ENCODE data around the gene TEC.
"Not testable (repeated sequence)": the region's sequence is repeated elsewhere in the genome, so short reads cannot be mapped to it uniquely, and the experiment has no call there.

The TEC gene

DNA sequence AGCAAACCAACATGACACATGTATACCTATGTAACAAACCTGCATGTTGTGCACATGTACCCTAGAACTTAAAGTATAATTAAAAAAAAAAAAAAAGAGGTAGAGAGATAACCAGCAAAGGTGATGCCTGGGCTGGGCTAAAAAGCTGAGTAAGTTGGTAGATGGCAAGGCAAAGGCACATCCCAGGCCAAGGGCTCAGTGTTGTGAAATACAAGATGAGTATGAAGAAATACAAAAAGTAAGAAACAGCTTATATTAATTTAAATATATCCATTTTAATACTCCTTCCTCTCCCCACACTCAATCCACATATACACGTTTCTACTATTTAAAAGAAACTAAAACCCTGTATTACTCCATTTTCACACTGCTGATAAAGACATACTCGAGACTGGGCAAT, 25.8 kb downstream of the TEC start:
- no peak for DNase-seq (ENCODE audit: extremely low read depth in 1 of 2, low read depth in 1 of 2)

DNA sequence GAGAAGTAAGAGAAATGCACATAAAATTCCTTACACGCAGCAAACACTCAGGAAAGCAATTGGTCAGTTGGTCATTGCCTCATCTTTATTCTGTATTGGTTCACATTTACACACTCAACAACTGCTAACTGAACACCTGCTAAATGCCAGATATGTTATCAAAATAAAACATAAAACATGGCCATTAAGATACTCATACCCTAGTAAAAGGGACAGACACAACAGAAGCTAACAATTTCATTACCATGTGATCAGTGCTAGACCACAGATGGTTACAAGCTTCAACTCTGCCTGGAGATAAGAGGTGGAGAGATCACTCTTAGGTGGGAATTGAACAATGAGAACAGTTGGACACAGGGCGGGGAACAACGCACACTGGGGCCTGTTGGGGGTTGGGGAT, 26.2 kb downstream of the TEC start:
- DNase-seq (ENCODE audit: extremely low read depth in 1 of 2, low read depth in 1 of 2): no peak

DNA sequence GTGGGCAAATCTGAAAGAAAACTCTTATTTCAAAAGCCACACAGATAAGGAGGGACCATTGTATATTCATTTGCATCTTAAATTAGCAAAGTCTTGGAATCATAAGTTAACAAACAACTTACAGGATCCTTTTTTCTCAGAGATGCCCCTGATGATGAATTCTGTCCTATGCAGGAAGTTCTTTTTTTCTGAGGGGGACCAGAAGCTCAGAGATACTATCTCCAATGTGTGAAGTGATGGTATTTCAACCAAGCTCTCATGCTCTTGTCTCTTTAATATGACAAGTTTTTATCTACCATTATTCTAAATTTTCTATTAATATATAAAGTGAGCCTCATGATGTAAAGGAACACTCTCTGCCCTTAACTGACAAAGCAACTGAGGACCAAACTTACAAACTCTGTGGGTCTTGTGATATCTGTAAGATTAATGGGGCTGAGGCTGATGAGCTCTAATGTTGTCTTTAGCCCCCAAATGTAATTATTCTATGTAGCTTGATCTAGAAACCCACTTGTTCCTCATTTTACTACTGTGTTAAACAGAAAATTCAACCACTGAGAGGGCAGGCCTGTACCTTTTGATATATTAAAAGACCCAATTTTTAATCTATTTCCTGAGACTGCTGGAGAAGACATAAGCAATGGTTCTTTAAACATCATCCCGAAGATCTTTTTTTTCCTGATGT, 27.0 kb downstream of the TEC start:
- no peak for DNase-seq (ENCODE audit: extremely low read depth in 1 of 2, low read depth in 1 of 2)

DNA sequence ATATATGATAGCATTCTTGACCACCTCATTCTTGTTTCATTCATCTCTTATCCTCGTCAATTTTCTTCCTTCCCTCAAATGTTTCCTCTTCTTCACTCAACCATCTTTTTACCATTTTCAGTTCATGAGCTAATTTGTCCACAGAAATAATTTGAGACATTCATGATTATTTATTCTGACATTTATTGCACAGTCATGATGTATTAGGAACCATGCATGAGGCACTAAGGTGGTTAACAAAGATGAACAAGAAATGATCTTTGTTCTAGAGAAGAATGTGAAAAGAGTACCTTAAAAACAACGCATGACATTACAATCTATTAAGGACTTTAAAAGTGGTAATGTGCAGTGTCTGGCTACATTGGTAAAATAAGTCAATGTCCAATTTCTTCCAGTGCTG, 27.9 kb downstream of the TEC start:
- DNase-seq (ENCODE audit: extremely low read depth in 1 of 2, low read depth in 1 of 2): no peak

DNA sequence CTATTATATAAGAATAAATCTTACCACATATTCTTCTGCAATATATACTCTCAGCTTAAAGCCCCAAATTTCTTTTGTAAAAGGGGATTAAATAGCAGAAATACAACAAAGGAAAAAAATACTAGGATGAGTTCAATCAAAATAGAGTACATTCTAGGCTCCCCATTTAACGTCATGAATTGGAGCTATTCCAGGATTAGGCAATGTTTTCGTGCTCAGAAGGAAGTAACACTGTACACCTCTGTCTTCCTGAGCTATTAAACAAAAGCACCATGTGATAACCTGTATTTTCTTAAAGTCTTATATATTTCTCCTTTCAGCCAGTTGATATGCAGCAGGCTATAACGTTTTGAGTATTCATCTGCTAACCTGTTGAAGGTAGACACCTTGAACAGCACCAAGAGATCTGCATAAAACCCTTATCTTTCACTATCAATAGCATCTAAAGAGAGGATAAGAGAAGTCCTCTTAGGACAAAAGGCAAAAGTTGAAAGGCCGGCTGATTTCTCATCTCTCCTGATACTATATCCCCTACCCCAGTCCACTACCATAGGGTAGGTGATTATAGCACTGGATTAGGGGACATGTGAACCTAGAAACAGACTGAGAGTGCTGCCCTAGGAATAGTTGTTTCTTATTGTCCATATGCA, 31.5 kb downstream of the TEC start:
- DNase-seq (ENCODE audit: extremely low read depth in 1 of 2, low read depth in 1 of 2): no peak

DNA sequence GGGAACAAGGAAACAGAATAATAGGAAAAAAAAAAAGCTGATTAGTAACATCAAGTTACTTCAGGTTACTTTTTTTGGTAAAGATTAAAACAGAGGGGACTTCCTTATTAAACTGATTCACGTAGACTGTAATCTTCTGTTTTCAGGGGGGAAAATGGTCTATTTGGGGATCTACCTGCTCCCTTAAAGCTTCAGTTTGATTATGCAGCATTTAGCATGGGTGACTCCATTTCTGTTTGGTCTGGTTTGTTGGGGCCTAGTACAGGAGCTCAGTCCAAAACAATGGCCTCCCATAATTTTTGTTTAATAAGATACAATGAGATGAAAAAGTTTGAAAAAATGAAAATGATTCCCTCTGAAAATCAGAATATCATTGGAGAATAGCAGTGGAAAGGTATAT, 34.6 kb downstream of the TEC start:
- no peak for DNase-seq (ENCODE audit: extremely low read depth in 1 of 2, low read depth in 1 of 2)

DNA sequence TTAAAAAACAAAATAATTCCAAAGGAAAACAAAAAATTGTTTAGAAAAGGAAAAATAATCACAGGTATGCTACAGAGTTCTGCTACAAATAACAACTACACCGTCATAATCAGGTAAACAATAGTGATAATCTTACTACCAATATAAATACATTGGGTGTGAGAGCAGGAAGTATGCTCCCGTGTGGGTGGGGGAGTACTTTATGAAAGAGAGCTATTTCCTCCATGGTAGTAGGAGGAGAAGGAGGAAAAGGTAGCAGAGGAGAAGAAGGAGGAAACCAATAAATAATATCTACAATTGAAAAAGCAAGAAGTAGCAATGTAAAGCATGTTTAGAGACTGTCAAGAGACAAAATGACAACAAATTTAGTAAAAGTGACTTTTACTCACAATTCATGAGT, 35.1 kb downstream of the TEC start:
- no peak for DNase-seq (ENCODE audit: extremely low read depth in 1 of 2, low read depth in 1 of 2)

DNA sequence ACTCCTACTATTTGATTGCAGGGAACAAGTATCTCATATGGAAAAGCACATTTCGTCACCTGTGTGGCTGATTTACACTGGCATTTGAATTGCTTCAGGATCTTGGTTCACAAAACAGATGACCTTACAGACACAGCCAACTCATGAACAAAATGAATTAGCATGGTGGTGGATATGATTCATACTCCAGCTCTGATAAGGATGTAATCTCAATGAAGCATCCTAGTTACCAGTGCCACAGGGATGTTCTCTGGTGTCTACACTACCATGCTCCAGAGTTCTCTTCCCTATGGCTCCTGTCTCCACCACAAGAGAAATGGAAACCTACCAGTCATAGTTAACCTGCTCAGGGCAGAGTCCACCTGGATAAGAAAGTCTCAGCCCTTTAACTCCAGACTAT, 40.7 kb downstream of the TEC start:
- DNase-seq (ENCODE audit: extremely low read depth in 1 of 2, low read depth in 1 of 2): no peak

DNA sequence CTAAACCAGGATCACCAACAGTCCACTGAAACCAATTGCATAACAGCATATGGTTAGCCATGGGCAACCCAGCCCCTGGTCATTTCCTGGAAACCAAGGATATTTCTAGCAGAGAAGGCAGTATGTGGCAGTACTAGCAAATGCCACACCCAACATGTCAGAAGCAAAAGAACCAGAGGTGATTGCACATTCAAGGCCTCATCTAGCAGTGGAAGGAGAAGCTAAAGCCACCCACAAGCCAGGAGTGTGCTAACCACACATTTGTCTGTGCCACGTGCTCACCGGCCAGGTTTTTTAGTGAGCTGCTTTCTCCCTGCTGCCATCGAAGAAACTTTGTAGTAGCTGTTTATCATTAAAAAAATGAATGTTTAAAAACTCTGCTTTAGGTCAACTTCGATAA, 42.0 kb downstream of the TEC start:
- DNase-seq (ENCODE audit: extremely low read depth in 1 of 2, low read depth in 1 of 2): no peak

DNA sequence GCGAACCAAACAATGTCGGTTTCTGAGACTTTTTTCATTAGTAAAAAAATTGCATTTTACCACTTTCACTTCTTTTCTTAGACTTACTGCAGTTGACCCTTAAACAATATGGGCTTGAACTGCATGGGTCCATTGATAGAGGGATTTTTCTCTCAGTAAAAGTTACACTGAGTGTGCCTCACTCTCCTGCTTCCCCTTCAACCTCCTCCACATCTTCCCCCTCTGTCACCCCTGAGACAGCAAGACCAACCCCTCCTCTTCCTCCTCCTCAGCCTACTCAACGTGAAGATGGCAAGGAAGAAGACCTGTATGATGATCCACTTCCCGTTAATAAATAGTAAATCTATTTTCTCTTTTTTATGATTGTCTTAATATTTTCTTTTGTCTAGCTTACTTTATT, 43.4 kb downstream of the TEC start:
- no peak for DNase-seq (ENCODE audit: extremely low read depth in 1 of 2, low read depth in 1 of 2)

DNA sequence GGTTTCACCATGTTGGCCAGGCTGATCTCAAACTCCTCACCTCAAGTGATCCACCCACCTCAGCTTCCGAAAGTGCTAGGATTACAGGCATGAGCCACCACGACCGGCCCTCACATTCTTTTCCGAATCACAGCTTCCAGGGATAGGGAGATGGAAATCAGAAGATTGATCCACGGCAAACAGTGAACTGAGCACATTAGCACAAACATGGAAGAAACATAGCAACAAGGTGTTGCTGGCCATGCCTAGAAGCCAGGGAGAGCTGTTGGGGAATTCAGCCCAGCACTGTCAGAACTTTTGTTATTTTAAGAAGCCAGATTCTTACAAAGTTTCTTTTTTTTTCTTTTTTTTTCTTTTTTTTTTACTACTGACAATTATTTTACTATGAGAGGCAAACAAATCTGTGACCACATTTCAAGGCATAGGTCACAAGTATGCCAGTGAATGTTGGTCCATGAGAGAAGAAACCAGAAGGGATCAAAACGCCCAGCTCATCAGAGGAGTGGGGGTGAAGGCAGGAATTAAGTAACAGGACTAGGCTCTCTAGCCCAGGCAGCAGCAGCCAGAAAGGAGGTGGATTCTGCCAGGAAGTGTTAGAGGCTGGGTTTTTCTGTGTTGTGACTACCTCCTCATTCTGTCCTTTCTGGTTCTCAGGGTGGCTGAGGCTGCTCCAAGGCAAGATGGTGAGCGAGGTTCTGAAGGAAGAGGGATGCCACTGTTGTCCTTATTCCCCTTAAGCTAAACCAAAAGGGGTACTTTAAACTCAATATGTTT, 44.1 kb downstream of the TEC start:
- DNase-seq (ENCODE audit: extremely low read depth in 1 of 2, low read depth in 1 of 2): no peak

DNA sequence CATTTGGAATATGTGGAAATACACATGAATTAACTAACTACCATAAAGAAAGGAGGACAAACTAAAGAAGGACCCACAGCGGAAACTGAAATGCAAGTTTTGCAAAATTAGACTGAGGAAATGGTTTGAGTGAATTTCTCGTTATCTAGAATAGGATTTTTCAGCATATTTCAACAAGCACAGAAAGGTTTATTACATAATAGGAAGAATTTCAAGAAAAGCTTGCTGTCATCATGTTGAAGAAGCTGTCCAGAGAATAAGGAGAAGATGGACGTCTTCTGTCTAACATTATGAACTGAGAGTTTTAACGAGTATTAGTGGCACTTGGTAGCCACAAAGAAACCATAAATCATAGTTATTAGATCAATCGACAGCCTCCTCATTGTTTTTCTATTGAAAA, 45.0 kb downstream of the TEC start:
- no peak for DNase-seq (ENCODE audit: extremely low read depth in 1 of 2, low read depth in 1 of 2)

DNA sequence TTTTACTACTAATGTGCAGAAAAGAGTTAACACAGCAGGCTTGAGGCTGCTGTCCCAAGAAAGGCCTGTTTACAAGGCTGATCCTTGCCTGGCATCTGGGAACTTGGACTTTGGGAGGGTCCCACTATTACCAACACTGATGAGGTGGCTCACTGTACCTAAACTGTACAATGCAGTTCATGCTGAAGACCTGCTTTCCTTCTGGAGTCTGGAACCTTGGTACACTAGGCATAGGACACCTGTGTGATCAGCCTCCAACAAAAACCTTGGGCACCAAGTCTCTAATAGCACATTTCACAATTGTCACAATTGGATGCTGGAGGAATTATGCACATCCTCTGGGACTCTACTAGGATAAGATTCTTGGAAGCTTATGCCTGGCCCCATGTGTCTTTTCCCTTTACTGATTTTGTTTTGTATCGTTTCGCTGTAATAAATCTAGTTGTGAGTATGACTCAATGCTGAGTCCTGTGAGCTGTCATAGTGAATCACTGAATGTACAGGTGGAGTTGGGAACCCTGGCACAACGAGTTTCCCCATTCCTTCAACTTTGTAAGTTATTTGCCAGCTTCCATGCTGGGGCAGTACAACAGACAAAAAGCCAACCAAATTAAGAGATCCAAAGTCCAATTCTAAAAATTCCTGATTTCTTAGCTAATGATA, 45.9 kb downstream of the TEC start:
- no peak for DNase-seq (ENCODE audit: extremely low read depth in 1 of 2, low read depth in 1 of 2)

DNA sequence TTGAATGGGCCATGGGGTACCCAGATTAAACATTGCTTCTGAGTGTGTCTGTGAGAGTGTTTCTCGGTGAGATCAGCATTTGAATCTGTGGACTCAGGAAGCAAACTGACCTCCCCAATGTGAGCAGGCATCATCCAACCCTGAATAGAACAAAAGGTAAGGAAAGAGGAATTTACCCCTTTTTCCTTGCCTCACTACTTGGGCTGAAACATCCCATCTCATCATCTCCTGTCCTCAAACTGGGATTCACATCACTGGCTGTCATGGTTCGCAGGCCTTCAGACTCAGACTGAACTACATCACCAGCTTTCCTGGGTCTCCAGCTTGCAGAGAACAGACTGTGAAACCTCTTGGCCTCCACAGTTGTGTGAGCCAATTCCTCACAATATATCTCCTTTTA, 47.1 kb downstream of the TEC start:
- DNase-seq (ENCODE audit: extremely low read depth in 1 of 2, low read depth in 1 of 2): no peak

DNA sequence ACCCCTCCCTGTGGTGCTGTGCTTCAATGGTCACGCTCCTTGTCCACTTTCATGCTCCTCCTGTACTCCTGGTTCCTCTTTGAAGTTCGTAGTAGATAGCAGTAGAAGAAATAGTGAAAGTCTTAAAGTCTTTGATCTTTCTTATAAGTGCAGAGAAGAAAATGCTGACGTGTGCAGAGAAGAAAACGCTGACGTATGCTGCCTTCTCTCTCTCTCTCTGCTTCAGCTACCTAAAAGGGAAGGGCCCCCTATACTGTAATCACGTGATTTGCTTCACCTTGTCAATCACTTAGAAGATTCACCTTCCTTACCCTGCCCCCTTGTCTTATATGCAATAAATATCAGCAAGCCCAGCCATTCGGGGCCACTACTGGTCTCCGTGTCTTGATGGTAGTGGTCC, 50.2 kb downstream of the TEC start:
- DNase-seq (ENCODE audit: extremely low read depth in 1 of 2, low read depth in 1 of 2): not testable (repeated sequence)

DNA sequence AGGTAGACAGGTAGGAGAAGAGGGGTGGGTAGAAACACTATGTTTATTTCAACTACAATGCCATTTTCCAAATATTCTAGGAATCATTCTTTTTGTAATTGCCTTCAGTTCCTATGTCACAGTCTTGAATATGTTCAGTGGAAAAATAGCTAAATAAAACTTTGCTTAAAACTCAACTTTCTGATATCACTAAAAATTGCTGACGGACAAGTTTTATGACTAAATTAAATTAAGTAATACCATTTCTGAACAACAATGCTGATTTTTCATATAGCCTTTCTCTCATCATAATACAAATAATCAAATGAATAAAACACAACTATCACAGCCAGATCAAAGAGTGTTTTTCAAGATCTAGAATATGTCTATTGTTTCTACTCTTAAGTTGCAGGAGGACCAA, 53.1 kb downstream of the TEC start:
- no peak for DNase-seq (ENCODE audit: extremely low read depth in 1 of 2, low read depth in 1 of 2)

DNA sequence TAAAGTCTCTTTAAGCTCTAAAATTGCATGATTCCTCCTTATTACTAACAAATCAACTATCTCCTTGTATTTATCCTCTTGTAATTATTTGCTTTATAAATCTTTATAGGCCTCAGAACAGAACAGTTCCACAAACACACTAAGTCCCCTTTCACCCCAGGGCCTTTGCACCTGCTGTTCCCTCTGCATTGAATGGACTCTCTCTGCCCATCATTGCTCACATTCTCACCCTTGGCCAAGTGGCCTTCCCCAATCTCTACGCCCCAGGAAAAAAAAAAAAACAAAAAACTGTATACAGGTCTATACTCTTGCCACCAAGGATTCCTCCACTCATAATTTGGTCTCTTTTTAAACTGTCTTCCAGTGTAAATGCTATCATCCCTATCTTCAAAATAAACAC, 53.7 kb downstream of the TEC start:
- no peak for DNase-seq (ENCODE audit: extremely low read depth in 1 of 2, low read depth in 1 of 2)

DNA sequence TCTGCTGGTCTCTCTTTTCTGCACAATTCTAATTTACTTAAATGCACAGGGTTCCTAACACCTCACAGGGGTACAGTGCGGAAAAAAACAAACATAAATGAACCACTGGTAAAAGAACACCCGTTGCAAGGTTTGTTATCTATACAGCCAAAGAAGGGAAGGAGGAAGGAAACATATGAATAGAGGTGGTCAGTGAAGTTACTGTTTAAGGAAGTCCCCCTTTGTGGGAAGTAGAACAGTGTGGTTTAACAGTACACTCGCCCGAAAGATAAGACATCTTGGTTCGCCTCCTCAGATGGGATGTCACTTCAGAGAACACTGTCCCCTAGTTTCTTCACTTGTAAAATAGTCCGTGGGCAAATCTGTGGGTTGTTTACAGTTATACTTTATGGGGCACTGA, 57.5 kb downstream of the TEC start:
- no peak for DNase-seq (ENCODE audit: extremely low read depth in 1 of 2, low read depth in 1 of 2)

DNA sequence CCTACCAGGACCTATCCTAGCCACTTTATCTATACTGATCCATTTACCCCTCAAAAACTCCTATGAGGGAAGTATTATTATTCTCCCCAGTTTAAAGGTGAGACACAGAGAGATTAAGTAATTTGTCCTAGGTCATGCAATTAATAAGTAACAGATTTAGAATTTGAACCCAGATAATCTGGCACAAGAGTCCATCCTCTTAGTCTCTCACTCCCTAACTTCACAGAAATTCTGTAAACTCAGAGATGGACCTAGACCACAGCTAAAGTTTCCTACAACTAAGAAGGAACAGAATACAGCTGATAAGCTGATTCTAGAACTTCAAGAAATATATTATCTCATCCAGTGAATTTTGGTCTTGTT, 58.7 kb downstream of the TEC start:
- no peak for DNase-seq (ENCODE audit: extremely low read depth in 1 of 2, low read depth in 1 of 2)

DNA sequence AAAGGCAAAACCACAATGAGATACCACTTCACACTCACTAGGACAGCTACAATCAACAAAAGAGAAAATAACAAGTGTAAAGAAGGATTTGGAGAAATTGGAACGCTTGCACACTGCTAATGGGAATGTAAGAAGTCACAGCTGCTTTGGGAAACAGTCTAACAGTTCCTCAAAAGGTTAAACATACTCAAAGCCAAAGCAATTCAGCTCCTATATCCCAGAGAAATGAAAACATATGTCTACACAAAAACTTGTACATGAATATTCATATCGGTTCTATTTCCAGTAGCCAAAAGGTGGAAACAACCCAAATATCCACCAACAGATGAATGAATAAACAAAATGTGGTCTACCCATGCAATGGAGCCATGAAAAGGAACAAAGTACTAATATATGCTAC, 64.0 kb downstream of the TEC start:
- no peak for DNase-seq (ENCODE audit: extremely low read depth in 1 of 2, low read depth in 1 of 2)

DNA sequence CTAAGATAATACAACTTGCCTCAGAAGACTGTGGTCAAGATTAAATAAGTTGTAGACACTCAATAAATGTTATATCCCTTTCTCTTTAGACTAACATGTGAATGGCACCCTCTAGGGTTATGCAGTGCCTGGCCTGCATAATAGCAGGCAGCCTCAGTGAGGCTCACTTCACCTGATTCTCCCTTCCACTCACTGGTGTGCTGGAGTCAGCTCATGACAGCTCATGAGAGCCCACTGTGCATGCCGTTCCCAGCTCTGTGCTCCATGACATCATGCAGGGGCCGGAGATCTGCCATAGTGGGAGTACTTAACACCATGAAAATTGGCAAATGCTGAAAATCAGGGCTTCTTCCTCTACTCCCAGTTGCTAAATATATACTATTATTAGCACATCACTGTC, 64.5 kb downstream of the TEC start:
- DNase-seq (ENCODE audit: extremely low read depth in 1 of 2, low read depth in 1 of 2): no peak

DNA sequence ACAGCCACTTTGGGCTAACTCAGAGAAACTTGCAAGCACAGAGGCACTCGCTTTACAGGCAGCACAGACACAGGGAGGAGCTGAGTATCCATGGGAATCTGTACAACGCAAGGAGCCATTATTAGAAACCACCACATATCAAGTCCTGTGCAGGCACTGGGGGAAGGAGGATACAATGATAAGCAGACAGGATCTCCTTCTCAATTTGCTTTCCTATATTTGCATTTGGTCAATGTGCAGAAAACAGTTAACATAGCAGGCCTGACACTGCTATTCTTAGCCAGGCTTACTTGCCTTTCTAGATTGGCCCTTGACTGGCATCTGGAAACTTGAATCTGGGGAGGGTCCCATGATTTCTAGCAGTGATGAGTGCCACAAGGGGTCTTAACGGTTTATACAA, 65.8 kb downstream of the TEC start:
- no peak for DNase-seq (ENCODE audit: extremely low read depth in 1 of 2, low read depth in 1 of 2)
